ENCODE measurements around the gene DAPP1.
"Not testable (repeated sequence)": the region's sequence is repeated elsewhere in the genome, so short reads cannot be mapped to it uniquely, and the experiment has no call there.

DAPP1 gene, protein sequence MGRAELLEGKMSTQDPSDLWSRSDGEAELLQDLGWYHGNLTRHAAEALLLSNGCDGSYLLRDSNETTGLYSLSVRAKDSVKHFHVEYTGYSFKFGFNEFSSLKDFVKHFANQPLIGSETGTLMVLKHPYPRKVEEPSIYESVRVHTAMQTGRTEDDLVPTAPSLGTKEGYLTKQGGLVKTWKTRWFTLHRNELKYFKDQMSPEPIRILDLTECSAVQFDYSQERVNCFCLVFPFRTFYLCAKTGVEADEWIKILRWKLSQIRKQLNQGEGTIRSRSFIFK

DNA sequence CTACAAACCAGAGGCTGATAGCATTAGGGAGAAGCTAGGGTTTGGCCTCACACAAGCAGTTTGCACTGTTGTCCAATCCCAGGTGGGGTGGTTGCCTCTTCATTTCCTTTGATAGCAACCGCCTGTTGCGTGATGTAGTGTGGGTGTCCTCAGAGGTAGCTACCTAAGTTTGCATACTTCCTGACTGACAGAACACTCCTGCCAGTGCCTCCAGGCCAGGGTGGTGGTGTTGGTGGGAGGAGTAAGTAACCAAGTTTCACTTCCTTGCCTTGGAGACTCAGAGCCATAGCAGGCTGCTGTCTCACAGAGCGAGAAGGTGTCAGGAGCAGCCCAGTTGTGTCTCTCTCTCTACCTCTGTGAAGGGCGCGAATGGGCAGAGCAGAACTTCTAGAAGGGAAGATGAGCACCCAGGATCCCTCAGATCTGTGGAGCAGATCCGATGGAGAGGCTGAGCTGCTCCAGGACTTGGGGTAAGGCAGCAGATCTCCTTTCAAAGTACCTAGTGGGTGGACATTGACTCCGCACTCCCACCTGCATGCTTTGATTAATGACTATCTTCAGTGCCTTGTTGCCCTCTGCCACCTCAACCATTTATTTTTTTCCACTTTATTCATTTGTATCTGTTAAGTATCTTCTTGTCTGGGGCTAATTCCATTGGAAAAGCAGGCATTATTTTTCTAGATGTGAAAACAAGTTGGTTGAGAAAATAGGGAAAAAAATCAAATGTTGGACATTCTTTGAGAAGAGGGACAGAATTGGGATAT lies at the start of gene DAPP1:
Gene DAPP1 (plus strand): TSS at position 283 of the 764 bp plus-strand sequence. CDS start 87 bp downstream, at position 370.
- TF ChIP-seq, protein P1, sequence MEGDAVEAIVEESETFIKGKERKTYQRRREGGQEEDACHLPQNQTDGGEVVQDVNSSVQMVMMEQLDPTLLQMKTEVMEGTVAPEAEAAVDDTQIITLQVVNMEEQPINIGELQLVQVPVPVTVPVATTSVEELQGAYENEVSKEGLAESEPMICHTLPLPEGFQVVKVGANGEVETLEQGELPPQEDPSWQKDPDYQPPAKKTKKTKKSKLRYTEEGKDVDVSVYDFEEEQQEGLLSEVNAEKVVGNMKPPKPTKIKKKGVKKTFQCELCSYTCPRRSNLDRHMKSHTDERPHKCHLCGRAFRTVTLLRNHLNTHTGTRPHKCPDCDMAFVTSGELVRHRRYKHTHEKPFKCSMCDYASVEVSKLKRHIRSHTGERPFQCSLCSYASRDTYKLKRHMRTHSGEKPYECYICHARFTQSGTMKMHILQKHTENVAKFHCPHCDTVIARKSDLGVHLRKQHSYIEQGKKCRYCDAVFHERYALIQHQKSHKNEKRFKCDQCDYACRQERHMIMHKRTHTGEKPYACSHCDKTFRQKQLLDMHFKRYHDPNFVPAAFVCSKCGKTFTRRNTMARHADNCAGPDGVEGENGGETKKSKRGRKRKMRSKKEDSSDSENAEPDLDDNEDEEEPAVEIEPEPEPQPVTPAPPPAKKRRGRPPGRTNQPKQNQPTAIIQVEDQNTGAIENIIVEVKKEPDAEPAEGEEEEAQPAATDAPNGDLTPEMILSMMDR (IDR thresholded peaks at IDR 0.05; ENCODE audit: low read depth, low read length, missing control alignments) = no peak
- peak; percentile 96 for DNase-seq (ENCODE audit: low read depth)
- peak within 1 kb of the TSS; percentile 92 for H3K4me3 ChIP-seq (ENCODE audit: low read depth, low read length)

DNA sequence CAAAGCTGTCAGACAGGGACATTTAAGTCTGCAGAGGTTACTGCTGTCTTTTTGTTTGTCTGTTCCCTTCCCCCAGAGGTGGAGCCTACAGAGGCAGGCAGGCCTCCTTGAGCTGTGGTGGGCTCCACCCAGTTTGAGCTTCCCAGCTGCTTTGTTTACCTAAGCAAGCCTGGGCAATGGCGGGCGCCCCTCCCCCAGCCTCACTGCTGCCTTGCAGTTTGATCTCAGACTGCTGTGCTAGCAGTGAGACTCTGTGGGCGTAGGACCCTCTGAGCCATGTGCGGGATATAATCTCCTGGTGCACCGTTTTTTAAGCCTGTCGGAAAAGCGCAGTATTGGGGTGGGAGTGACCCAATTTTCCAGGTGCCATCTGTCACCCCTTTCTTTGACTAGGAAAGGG lies 45.8 kb upstream of the DAPP1 start:
- H3K4me3 ChIP-seq (ENCODE audit: low read depth, low read length); DNase-seq (ENCODE audit: low read depth): not testable (repeated sequence)

DNA sequence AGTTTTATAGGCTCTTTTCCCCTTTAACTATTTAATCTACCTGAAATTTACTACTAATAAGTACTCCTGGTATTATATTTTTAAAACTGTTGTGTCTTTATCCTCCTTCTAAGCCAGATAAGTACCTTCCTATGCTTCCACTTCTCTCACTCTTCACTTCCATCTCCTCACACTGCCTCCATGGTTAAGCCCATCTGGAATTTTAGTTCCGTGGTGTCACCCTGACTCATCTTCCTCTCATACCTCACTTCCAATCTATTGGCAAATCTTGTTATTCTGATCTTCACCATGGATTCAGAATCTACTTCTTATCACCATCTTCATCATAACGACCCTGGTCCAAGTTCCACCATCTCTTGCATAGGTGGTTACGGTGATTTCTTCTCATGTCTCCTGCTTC lies 32.7 kb upstream of the DAPP1 start:
- DNase-seq (ENCODE audit: low read depth) = no peak
- no peak overlapping the region for H3K4me3 ChIP-seq (ENCODE audit: low read depth, low read length)
- TF ChIP-seq, protein P1 (IDR thresholded peaks at IDR 0.05; ENCODE audit: low read depth, low read length, missing control alignments) = no peak

DNA sequence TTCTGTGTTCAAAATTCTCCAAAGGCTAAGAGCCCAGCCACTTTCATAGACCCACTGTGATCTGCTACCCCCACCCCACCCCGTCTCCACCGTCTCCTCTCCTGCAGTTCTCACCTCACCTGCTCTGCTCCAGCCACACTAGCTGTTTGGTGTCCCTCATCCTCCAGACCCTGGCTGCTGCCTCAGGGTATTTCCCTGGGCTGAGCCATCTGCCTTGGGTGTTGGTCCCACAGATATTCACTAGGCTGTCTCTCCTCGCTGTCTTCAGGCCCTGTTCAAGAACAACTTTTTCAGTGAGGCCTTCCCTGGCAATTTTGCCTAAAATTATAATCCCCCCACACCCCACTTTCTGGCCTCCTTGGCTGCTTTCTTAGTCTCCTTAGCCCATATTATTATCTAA lies 31.8 kb upstream of the DAPP1 start:
- no peak for DNase-seq (ENCODE audit: low read depth)
- no peak overlapping the region for H3K4me3 ChIP-seq (ENCODE audit: low read depth, low read length)
- TF ChIP-seq, protein P1 (IDR thresholded peaks at IDR 0.05; ENCODE audit: low read depth, low read length, missing control alignments) = no peak

DNA sequence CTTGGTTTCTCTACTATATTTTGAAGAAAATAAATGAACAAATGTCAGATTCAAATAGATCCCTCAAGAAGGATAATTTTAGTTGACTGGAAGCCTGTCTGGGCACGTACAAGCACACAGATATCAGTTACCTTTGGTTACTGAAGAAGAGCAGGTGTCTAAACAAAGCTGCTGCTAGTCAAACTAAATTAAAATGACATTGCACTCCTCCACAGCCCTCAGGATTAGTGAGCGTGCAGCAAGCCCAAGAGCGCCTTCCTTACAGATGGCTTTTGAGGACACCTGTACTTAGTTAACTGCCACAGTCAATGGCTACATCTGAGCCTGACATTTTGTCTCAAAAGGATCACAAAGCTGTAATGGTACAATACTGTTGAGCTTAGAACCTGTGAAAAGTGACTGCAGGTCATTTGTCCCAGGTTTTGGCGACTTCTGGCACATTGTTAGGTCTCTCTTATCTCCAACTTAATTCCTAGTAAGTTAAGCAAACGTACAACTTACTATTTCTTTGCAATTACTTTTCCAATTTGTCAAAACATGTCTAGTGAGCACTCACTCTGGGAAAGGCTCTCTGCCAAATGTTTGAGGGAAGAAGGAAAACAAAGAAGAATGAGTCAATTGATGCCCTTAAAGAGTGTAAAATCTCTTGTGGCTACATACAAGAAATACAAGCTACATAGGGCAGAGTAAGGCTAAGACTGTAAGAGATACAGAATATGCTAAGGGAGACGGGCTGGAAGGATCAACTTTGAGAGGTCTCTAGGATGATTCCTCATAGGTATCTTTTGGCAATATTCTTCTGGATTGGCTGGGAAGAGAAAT lies 25.6 kb upstream of the DAPP1 start:
- no peak for DNase-seq (ENCODE audit: low read depth)
- no peak overlapping the region for H3K4me3 ChIP-seq (ENCODE audit: low read depth, low read length)
- TF ChIP-seq, protein P1 (IDR thresholded peaks at IDR 0.05; ENCODE audit: low read depth, low read length, missing control alignments) = no peak

DNA sequence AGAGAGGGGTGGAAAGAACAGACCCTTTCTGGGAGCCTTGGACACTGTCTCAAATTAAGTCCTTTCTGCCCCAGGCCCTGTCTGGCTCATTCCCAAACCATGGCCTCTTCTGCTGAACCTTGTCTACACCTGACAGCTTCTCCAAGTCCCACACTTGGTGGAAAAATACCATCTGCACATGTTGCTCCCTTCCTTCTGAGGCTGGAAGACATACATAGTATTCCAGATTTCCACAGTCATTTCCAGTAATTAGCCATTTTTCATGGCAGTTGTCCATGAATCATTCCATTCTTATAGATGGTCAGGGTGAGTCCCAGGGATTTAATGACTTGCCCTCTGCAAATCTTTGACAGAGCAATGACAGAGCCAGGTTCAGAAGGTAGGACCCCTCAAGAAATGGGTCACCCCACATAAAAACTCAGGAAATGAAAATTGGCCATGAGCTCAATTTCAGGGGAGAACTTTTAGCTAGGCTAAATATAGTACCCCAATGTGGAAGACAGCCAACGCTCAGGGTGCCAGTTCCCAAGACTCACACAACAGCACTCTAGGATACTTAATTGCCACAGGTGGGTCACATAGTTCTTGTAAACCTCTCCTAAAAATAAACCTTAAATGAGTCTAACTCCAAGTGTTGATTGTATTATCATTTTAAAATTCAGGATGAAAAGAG lies 16.2 kb upstream of the DAPP1 start:
- no peak for DNase-seq (ENCODE audit: low read depth)
- TF ChIP-seq, protein P1 (IDR thresholded peaks at IDR 0.05; ENCODE audit: low read depth, low read length, missing control alignments) = no peak
- no peak overlapping the region for H3K4me3 ChIP-seq (ENCODE audit: low read depth, low read length)

Measured in GM12864 (cell line).